CD4-positive, alpha-beta T cell (primary cell): ENCODE measurements around the gene DNAH17. TPM values are rescaled to one million over a fixed set of nuclear protein-coding genes. Genes with fewer than 3 reads are reported as not detected.
"Not testable (repeated sequence)": the region's sequence is repeated elsewhere in the genome, so short reads cannot be mapped to it uniquely, and the experiment has no call there.

Source experiments
- ATAC-seq: fragments of 200-7000 bp; cut with Tn5 transposase; one replicate; pipeline ENCODE4 v1.10.0; 2022; ENCODE audit warnings: mild to moderate bottlenecking; ENCODE audit not compliant: poor library complexity
- CTCF ChIA-PET: fragments of 350-600 bp; sonication (Branson Sonifier 250); formaldehyde crosslinking; loops from one replicate; lab custom pipeline; 2021; ENCODE audit warnings: antibody characterized with exemption, inconsistent platforms; lab: Charles Lee
- POLR2A ChIA-PET: fragments of 350-600 bp; sonication (Branson Sonifier 250); formaldehyde crosslinking; loops from one replicate; lab custom pipeline; 2021; ENCODE audit warnings: antibody characterized with exemption, inconsistent platforms; lab: Charles Lee
- DNase-seq, 14 experiments: peaks; one replicate each; pipeline ENCODE4 v3.0.0-alpha.2; 2013 to 2020; ENCODE audit warnings: mixed read lengths in 2 of 14
- H3K27ac ChIP-seq, 2 donors: one replicate each; pipeline versions ENCODE4 v1.5.1 to v1.7.0; 2013; ENCODE audit warnings: low read length in 2 of 2, low read depth in 1 of 2, mild to moderate bottlenecking in 1 of 2
- H3K27me3 ChIP-seq, 2 experiments: 1 replicate in 1 of 2; 2 replicates in 1 of 2; pipeline versions ENCODE4 v1.6.1 to v1.7.0; 2013; ENCODE audit warnings: low read length in 2 of 2, control low read depth in 1 of 2, mild to moderate bottlenecking in 1 of 2, moderate library complexity in 1 of 2; ENCODE audit not compliant: insufficient read depth in 2 of 2, control insufficient read depth in 1 of 2
- H3K36me3 ChIP-seq: one replicate; pipeline ENCODE4 v1.6.1; 2013; ENCODE audit warnings: low read length, control low read depth; ENCODE audit not compliant: insufficient read depth
- H3K4me1 ChIP-seq: one replicate; pipeline ENCODE4 v1.6.1; 2013; ENCODE audit warnings: low read length, control low read depth; ENCODE audit not compliant: insufficient read depth
- H3K4me3 ChIP-seq: one replicate; pipeline ENCODE4 v1.5.1; 2013; ENCODE audit warnings: mild to moderate bottlenecking, low read length, moderate library complexity
- H3K9me3 ChIP-seq, 2 experiments: 1 replicate in 1 of 2; 2 replicates in 1 of 2; pipeline versions ENCODE4 v1.6.1 to v1.7.0; 2013; ENCODE audit warnings: low read length in 2 of 2, mild to moderate bottlenecking in 2 of 2, control low read depth in 1 of 2, moderate library complexity in 1 of 2; ENCODE audit not compliant: control insufficient read depth in 1 of 2, insufficient read depth in 1 of 2
- H3K27ac Mint-ChIP-seq: one replicate; pipeline ENCODE4 v1.8.0; 2020; ENCODE audit warnings: mixed read lengths
- H3K27me3 Mint-ChIP-seq: one replicate; pipeline ENCODE4 v1.8.0; 2021; ENCODE audit warnings: mixed read lengths
- H3K36me3 Mint-ChIP-seq: one replicate; pipeline ENCODE4 v1.8.0; 2021; ENCODE audit warnings: low read depth, mixed read lengths
- H3K4me1 Mint-ChIP-seq: one replicate; pipeline ENCODE4 v1.8.0; 2021; ENCODE audit warnings: low read depth, mixed read lengths
- H3K4me3 Mint-ChIP-seq: one replicate; pipeline ENCODE4 v1.8.0; 2020; ENCODE audit warnings: mild to moderate bottlenecking, mixed read lengths
- H3K9me3 Mint-ChIP-seq: one replicate; pipeline ENCODE4 v1.8.0; 2020; ENCODE audit warnings: mixed read lengths
- intact Hi-C, 2 experiments: fragments of 100-400 bp; cut with DNase I in 1 of 2; cut with micrococcal nuclease in 1 of 2; formaldehyde crosslinking; loops; one replicate each; pipeline versions ENCODE4 v1.15.1 to v1.9.0; 2023 to 2025; cut with DNase I, micrococcal nuclease
- total RNA-seq, 174 experiments: library from RNA in 2 of 174; stranded (reverse) in 2 of 174; gene quantifications; one replicate each; pipeline ENCODE4 v1.2.3 and lab custom pipeline; 2021 to 2026
- TF ChIP-seq, protein P1 (sequence below): fragments of 200-600 bp; IDR thresholded peaks from one replicate; pipeline ENCODE4 v1.8.0; 2022; ENCODE audit warnings: antibody characterized with exemption, mild to moderate bottlenecking

DNAH17 gene
- total RNA-seq, 2 experiments from 2014 or later: 0.14 TPM; not detected in 1

DNA sequence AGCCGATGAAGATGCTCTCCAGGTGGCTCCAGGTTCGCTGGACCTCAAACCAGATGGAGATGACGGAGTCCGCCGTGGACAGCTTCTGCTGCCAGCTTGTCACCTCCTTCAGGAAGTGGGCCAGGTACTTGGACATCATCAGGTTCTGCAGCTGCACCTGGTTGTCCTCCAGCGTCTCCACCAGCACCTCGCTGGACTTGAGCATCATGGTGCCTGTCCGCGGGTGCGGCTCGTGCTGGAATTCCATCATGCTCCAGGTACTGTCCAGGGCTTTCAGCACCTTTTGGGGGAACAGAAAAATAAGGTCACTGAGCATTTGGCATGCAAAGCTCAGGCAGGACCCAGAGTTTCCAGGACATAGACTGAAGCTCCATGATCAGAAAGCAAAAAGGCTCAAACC lies 69.7 kb downstream of the DNAH17 start:
- TF ChIP-seq, protein P1, sequence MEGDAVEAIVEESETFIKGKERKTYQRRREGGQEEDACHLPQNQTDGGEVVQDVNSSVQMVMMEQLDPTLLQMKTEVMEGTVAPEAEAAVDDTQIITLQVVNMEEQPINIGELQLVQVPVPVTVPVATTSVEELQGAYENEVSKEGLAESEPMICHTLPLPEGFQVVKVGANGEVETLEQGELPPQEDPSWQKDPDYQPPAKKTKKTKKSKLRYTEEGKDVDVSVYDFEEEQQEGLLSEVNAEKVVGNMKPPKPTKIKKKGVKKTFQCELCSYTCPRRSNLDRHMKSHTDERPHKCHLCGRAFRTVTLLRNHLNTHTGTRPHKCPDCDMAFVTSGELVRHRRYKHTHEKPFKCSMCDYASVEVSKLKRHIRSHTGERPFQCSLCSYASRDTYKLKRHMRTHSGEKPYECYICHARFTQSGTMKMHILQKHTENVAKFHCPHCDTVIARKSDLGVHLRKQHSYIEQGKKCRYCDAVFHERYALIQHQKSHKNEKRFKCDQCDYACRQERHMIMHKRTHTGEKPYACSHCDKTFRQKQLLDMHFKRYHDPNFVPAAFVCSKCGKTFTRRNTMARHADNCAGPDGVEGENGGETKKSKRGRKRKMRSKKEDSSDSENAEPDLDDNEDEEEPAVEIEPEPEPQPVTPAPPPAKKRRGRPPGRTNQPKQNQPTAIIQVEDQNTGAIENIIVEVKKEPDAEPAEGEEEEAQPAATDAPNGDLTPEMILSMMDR: no peak
- no peak overlapping the region for H3K4me3 Mint-ChIP-seq
- H3K9me3 ChIP-seq: peaks cover 0 to 7% of the 10 kb centered on the region in 2 experiments
- CTCF ChIA-PET: no interaction called here
- H3K27me3 Mint-ChIP-seq: no peaks in the 10 kb centered on the region
- no peaks in the 10 kb centered on the region for H3K9me3 Mint-ChIP-seq
- H3K27me3 ChIP-seq: no peaks in the 10 kb centered on the region
- no peaks in the 10 kb centered on the region for H3K36me3 ChIP-seq
- no peaks in the 10 kb centered on the region for H3K4me1 Mint-ChIP-seq
- no peak for ATAC-seq
- no peak overlapping the region for H3K4me3 ChIP-seq
- intact Hi-C loops: no loop called here
- POLR2A ChIA-PET: no interaction called here
- H3K27ac ChIP-seq: no peak overlapping the region
- no peak overlapping the region for H3K27ac Mint-ChIP-seq
- no peaks in the 10 kb centered on the region for H3K36me3 Mint-ChIP-seq
- H3K4me1 ChIP-seq: no peaks in the 10 kb centered on the region
- no peak for DNase-seq

DNA sequence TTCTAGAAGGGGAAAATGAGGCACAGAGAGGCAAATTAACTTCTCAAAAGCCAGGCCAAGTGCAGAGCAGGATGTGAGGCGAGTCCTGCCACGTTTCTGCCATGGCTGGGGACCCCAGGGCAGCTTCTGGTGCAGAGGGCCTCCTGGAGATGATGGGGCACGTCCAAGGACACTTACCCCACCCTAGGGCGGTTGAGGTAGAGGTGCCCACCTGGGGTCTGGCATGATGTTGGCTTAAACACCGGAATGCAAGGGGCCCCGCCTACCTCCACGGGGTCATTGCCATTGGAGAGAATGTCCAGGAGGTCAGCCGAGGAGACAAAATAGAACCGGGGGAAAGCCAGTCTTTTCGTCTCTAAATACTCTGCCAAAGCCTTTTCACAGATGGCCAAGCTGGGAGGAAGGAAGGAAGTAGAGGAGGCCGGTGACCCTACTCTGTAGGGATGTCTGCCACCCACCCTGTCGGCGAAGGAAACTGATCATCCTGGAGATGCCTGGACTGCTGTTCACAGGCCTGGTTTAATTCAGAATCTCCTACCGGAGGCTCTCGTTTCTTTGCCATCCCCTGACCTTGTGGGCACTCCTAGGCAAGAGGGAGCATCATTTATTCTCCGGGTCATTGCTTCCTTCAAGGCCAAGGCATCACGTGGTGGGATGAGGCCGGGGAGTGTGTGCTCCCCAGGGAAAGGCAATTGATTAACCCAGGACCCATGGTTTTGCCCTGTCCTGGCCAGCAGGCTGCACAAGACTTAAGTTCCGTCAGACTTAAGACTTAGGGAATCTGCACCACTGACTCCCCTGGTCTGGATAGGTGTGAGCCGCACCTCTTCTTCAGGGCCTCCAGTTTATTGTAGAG lies 70.5 kb downstream of the DNAH17 start:
- no peak overlapping the region for H3K4me3 ChIP-seq
- no peaks in the 10 kb centered on the region for H3K36me3 ChIP-seq
- no peak overlapping the region for H3K4me3 Mint-ChIP-seq
- ATAC-seq (no peak), DNase-seq (no peak)
- no peaks in the 10 kb centered on the region for H3K36me3 Mint-ChIP-seq
- POLR2A ChIA-PET: no interaction called here
- no peaks in the 10 kb centered on the region for H3K9me3 Mint-ChIP-seq
- H3K27me3 ChIP-seq: no peaks in the 10 kb centered on the region
- H3K4me1 Mint-ChIP-seq: no peaks in the 10 kb centered on the region
- no peaks in the 10 kb centered on the region for H3K4me1 ChIP-seq
- peaks cover 0 to 7% of the 10 kb centered on the region in 2 experiments for H3K9me3 ChIP-seq
- no peaks in the 10 kb centered on the region for H3K27me3 Mint-ChIP-seq
- CTCF ChIA-PET: no interaction called here
- H3K27ac ChIP-seq: no peak overlapping the region
- intact Hi-C loops: no loop called here
- TF ChIP-seq, protein P1: no peak
- no peak overlapping the region for H3K27ac Mint-ChIP-seq

DNA sequence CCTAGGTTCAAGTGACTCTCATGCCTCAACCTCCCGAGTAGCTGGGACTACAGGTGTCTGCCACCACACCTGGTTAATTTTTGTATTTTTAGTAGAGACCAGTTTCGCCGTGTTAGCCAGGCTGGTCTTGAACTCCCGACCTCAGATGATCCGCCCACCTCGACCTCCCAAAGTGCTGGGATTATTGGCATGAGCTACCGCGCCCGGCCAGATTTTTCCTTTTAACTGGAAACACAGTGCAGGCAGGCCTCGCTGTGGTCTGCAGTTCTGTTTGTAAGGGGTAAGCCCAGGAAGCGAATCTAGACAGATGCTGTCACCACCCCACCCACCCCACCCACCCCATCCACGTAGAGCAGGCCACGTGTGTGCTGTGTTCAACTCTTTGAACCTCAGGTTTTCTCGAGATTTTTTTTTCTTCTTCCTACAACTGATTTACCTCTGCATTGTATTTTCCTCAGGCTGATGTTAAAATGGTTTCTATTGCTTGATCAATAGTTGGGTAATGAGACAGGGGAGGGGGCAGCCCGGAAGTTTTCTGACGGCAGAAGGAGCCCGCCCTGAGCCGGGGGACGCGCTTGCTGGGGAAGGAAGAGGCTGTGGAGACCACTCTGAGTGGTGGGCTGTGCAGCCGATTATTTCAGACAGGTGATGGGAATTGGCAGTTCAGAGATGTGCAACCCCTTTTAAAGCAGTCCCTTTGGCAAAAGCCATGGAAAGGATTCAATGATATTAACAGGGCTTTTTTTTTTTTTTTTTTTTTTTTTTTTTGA lies 72.9 kb downstream of the DNAH17 start:
- Histone ChIP-seq H3K27ac (no peak overlapping the region), H3K4me3 (no peak overlapping the region), H3K9me3 (no peaks in the 10 kb centered on the region), H3K4me1 (no peaks in the 10 kb centered on the region), H3K36me3 (no peaks in the 10 kb centered on the region), H3K27me3 (no peaks in the 10 kb centered on the region)
- no peak overlapping the region for H3K27ac Mint-ChIP-seq
- DNase-seq (no peak), ATAC-seq (no peak)
- ChIA-PET POLR2A (no interaction called here), CTCF (no interaction called here)
- no peak overlapping the region for H3K4me3 Mint-ChIP-seq
- no peaks in the 10 kb centered on the region for H3K9me3 Mint-ChIP-seq
- H3K4me1 Mint-ChIP-seq: no peaks in the 10 kb centered on the region
- TF ChIP-seq, protein P1: no peak
- H3K36me3 Mint-ChIP-seq: no peaks in the 10 kb centered on the region
- intact Hi-C loops: no loop called here
- no peaks in the 10 kb centered on the region for H3K27me3 Mint-ChIP-seq

DNA sequence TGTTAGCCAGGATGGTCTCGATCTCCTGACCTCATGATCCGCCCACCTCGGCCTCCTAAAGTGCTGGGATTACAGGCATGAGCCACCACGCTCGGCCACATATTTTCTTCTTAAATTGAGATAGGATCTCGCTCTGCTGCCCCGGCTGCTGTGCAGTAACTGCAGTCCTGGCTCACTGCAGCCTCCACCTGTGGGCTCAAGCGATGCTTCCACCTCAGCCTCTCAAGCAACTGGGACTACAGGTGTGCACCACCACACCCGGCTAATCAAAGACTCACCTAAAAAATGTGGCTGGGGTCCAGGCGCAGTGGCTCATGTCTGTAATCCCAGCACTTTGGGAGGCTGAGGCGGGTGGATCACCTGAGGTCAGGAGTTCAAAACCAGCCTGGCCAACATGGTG lies 73.8 kb downstream of the DNAH17 start:
- H3K27ac ChIP-seq, H3K27ac Mint-ChIP-seq, H3K9me3 ChIP-seq, H3K27me3 ChIP-seq, H3K4me1 ChIP-seq, H3K4me3 ChIP-seq, POLR2A ChIA-PET, H3K4me1 Mint-ChIP-seq, ATAC-seq, intact Hi-C loops, H3K36me3 Mint-ChIP-seq, H3K36me3 ChIP-seq, H3K27me3 Mint-ChIP-seq, CTCF ChIA-PET, H3K4me3 Mint-ChIP-seq, DNase-seq, H3K9me3 Mint-ChIP-seq: not testable (repeated sequence)
